ENCODE measurements around the gene CENPQ.

CENPQ gene

GRCh38 chr6:49499623-49500022, 36.5 kb downstream of the CENPQ start, which contains the start of gene GLYATL3:
Gene GLYATL3, plus strand, starts transcription at chr6:49499923. Its CDS starts 12,068 bp downstream, at chr6:49511991.
- no peak for DNase-seq (ENCODE audit: extremely low read depth in 1 of 2, low read depth in 1 of 2)

- no peak for DNase-seq (ENCODE audit: extremely low read depth in 1 of 2, low read depth in 1 of 2)
Measured at GRCh38 chr6:49504666-49505065, 41.5 kb downstream of the CENPQ start.

GRCh38 chr6:49506569-49507111, 43.5 kb downstream of the CENPQ start:
- DNase-seq (ENCODE audit: extremely low read depth in 1 of 2, low read depth in 1 of 2): no peak

- DNase-seq (ENCODE audit: extremely low read depth in 1 of 2, low read depth in 1 of 2): no peak
Measured at GRCh38 chr6:49509342-49509741, 46.2 kb downstream of the CENPQ start.

GRCh38 chr6:49513153-49513989, 50.2 kb downstream of the CENPQ start:
- no peak for DNase-seq (ENCODE audit: extremely low read depth in 1 of 2, low read depth in 1 of 2)

DNA sequence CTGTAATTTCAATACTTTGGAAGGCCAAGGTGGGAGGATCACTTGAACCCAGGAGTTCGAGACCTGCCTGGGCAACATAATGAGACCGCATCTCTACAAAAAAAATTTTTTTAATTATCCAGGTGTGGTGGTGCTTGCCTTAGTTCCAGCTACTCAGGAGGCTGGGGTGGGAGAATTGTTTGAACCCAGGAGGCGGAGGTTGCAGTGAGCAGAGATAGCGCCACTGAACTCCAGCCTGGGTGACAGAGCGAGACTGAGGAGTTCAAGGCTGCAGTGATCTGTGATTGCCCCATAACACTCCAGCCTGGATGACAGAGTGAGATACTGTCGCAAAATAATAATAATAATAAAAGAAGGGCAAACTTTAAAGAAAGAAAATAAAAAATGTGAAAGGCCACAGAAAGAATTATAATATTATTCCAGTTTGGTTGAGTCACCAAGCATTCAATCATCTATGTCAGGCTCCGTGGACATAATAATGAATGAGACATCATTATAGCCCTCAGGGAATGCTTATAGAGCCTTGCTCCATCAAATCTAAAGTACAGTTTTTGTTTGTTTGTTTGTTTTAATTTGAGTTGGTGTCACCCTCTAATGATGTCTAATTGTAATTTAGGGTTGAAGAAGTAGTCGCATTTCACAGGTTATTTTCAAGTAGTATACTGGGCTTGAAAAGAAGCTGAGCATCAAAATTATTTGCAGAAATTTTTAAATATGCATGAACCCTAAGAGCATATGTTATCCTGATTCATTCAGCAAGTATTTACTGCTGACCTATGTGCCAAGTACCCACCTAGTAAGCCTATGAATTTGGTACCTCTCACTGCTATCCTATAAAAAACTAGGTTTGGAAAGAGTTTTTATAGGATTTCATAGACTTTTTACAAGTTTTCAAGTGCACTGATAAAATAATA, 51.7 kb downstream of the CENPQ start:
- no peak for DNase-seq (ENCODE audit: extremely low read depth in 1 of 2, low read depth in 1 of 2)

- DNase-seq (ENCODE audit: extremely low read depth in 1 of 2, low read depth in 1 of 2): no peak
Measured at GRCh38 chr6:49515485-49516146, 52.4 kb downstream of the CENPQ start.

DNA sequence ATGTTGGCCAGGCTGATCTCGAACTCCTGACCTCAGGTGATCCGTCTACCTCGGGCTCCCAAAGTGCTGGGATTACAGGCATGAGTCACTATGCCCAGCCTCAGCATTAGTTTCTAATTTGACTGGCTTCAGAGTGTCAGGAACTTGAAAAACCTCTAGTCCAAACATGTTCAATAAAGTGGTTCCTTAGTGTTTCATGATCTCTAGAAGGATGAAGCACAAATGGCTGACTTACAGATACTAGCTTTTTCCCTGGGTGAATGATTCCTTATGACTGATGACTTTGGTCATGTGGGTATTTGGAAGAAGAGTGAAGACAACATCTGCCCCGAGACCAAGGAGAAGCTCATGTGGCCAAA, 53.0 kb downstream of the CENPQ start:
- no peak for DNase-seq (ENCODE audit: extremely low read depth in 1 of 2, low read depth in 1 of 2)

GRCh38 chr6:49517919-49518318, 54.7 kb downstream of the CENPQ start:
- DNase-seq (ENCODE audit: extremely low read depth in 1 of 2, low read depth in 1 of 2): no peak

DNA sequence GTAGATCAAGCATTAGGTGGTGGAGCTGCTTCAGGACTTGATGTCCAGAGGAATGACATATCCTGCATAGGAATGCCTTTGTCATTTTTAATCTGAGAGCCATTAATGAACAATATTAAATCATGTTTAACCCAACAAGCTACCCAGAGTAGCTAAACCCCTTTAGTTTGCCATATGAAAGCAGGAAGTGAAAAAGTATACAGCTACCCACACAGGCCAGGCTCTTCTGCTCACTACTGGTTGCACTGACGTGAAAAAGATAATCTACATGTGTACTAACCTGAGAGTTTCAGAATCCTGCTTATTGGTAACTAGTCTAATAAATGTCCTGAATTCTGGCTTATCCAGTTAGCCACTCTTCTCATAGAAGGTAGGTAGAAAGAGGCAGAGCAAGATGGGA, 56.5 kb downstream of the CENPQ start:
- DNase-seq (ENCODE audit: extremely low read depth in 1 of 2, low read depth in 1 of 2): no peak

DNA sequence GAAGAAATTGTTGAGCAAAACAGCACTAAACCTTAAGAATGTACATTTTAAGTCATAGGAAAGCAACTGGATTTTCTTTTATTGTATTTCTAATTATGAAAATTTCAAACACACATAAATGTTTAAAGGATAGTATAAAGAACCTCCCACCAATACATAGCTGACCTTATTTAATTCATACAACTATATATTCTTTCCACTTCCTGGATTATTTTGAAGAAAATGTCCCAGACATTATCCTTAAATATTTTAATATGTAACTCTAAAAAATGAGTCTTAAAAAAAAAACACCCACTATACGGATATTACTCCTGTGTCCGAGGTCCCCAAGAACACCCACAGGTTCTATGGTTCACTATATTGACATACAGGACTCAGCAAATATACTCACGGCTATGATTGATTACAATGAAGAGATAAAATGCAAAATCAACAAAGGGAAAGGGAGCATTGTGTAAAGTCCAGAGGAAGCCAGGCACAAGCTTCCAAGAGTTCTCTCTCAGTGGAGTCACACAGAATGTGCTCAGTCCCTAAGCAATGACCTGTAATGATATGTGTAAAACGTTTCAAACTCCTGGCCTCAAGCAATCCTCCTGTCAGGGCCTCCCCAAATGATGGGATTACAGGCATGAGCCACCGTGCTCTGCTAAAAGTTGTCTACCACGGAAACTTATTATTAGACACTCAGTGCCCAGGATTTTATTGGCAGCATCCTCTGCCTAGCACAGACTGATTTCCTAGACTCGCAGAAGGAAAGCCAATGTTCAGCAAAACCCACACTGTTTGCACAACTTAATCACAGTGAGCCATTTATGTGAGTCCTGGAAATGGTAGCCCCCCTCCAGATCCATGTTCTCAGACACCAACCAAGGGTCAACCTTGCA, 59.8 kb downstream of the CENPQ start:
- DNase-seq (ENCODE audit: extremely low read depth in 1 of 2, low read depth in 1 of 2): no peak

DNA sequence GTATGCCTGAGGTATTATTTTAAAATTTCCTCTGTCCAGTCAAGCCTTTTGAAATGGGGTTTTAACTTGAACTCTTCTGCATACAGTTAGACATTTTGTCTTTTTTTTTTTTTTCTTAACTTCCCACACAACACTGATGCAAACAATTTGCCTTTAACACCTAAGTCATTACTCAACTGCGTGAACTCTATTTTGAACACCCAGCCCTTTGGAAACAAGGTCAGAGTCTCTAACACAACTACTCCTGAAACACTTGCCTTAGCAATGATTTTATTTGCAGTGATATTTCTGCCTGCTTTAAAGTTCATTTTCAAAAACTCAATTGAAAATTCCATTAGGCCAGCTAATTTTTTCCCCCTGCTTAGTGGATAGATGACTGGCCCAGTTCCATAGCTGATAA, 60.7 kb downstream of the CENPQ start:
- DNase-seq (ENCODE audit: extremely low read depth in 1 of 2, low read depth in 1 of 2): no peak

DNA sequence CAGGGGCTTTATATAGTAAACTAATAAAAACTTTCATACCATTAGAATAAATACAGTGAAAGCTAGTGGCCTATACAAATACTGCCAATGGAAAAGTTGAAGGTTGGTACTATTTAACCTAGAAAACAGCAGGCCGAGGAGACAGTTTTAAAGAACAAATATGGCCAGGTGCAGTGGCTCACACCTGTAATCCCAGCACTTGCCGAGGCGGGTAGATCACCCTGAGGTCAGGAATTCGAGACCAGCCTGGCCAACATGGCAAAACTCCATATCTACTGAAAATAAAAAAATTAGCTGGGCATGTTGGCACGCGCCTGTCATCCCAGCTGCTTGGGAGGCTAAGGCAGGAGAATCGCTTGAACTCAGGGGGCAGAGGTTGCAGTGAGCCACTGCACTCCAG, 61.4 kb downstream of the CENPQ start:
- no peak for DNase-seq (ENCODE audit: extremely low read depth in 1 of 2, low read depth in 1 of 2)

GRCh38 chr6:49526598-49526997, 63.4 kb downstream of the CENPQ start:
- DNase-seq (ENCODE audit: extremely low read depth in 1 of 2, low read depth in 1 of 2): no peak

DNA sequence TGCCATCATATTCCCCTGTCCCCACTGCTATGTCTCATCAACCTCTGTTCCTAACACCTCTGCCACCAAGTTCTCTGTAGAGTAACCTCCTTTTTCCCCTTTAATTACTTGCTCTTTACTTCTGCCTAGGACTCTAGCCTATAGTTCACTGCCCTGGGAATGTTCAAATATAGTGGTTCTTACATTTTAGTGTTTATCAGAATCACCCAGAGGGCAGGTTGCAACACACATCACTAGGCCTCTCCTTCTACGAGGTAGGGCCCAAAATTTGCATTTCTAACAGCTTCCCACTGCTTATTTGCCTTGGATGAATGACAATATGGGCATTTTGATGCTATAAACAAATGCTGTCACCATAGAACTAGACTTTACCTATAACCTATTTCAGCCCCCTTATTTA, 64.2 kb downstream of the CENPQ start:
- DNase-seq (ENCODE audit: extremely low read depth in 1 of 2, low read depth in 1 of 2): no peak

GRCh38 chr6:49528571-49528970, 65.4 kb downstream of the CENPQ start:
- DNase-seq (ENCODE audit: extremely low read depth in 1 of 2, low read depth in 1 of 2): no peak

DNA sequence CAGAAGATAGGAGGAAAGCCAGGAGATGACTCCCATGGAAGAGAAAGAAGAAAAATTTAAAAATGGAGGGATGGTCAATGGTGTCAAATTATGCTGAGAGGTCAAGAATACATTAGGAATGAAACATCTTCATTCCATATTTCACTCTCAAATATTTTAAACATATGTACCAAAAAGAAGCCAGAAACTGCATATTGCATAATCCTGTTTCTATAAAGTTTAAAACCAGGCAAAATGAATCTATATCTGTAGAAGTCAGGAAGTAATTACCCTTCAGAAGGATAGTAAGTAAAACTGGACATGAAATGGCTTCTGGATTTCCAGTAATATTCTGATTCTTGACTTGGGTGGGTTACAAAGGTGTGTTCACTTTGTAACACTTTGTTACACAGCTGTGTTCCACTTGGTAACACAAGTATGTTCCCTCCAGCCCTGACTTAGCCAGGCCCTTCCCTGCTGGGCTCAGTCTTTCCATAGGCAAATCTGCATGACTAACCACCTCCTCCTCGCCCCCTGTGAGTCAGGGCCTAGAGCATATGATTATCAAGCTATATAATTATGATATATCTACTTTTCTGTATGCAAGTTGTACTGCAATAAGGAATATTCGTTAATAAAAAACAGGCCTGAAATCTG, 67.1 kb downstream of the CENPQ start:
- DNase-seq (ENCODE audit: extremely low read depth in 1 of 2, low read depth in 1 of 2): no peak

- no peak for DNase-seq (ENCODE audit: extremely low read depth in 1 of 2, low read depth in 1 of 2)
Measured at GRCh38 chr6:49531774-49532569, 68.8 kb downstream of the CENPQ start.

- DNase-seq (ENCODE audit: extremely low read depth in 1 of 2, low read depth in 1 of 2): no peak
Measured at GRCh38 chr6:49535795-49536194, 72.6 kb downstream of the CENPQ start.

Data from activated CD8-positive, alpha-beta memory T cell treated with anti-CD3 and anti-CD28 coated beads for 1 hour (primary cell).